Body of pancreas (tissue), 4 donors: ENCODE measurements around the gene NKAIN2.

ENCODE experiments used
- CTCF ChIP-seq, 7 experiments: fragments of 450-650 bp in 4 of 7; fragments of 200-600 bp in 3 of 7; sonication (generic) in 3 of 7; IDR thresholded peaks; one replicate each; pipeline ENCODE4 v1.5.1; 2016 to 2019; ENCODE audit warnings: antibody characterized with exemption in 7 of 7
- POLR2A ChIP-seq, 3 donors: fragments of 450-650 bp; IDR thresholded peaks; one replicate each; pipeline ENCODE4 v1.6.1; 2016; ENCODE audit warnings: antibody characterized with exemption in 3 of 3, mild to moderate bottlenecking in 2 of 3

GRCh38 chr6:123788319-123788718, 15.3 kb upstream of the NKAIN2 start:
- TF ChIP-seq CTCF (IDR thresholded peaks at IDR 0.05) (no peak), POLR2A (IDR thresholded peaks at IDR 0.05) (no peak)
